Measurements from ENCODE around the gene HCRT. TPM values are rescaled to one million over a fixed set of nuclear protein-coding genes. Genes with fewer than 3 reads are reported as not detected.
A peak's percentile ranks its signal among the peaks of the same experiment; 100 is the strongest.

HCRT gene
- polyA plus RNA-seq, 1 of the 3 experiments (the other 2 are of a cell fraction) = not detected

DNA sequence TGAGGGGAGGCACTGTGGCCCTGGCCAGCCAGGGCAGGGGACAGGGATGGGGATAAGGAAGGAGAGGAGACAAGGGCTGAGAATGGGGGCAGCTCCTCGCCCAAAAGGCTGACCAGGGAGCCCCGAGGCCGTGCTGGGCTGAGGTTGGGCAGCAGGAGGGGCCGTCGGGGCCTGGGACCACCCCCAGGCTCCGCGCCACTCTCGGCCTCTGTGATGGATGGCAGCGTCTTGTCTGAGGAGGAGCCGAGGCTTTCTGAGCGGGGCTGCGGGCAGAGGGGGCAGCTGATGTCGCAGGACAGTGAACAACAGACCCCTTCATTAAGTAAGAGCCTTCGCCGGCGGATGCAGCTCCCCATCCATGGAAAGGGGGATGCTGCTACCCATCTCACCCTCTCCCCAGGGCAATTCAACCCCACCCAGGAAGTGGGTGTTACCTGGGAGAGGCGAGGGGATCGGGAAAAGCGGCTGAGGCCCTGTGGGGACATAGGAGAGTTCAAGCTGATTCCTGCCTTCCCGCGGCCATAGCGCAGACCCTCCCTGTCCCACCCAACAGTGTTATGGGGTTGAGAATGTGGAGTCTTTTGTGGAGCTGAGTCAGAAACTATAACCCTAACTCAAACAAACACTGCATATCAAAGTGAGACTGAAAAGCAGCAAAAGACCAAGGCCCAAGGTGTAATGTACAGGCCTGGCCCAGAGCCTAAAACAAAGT is 21.4 kb downstream of the HCRT start:
- Histone ChIP-seq H3F3A (replicated peaks; ENCODE audit: insufficient read depth) (no peaks in the 10 kb centered on the region), H3K79me2 (ENCODE audit: insufficient read depth) (no peaks in the 10 kb centered on the region), H3K9me3 (no peaks in the 10 kb centered on the region), H3K9me2 (no peaks in the 10 kb centered on the region), H2AFZ (ENCODE audit: low read depth) (no peak overlapping the region), H3K4me1 (ENCODE audit: control insufficient read depth in 1 of 2, insufficient read depth in 2 of 2, low read depth in 1 of 2, low read length in 1 of 2) (peaks cover 0 to 6% of the 10 kb centered on the region in 2 experiments; a peak in 1 of 4 replicates), H3K9ac (no peak overlapping the region), H4K20me1 (ENCODE audit: insufficient read depth) (no peaks in the 10 kb centered on the region), H3K36me3 (replicated peaks in 1 of 2; ENCODE audit: control insufficient read depth in 1 of 2, insufficient read depth in 2 of 2, low read length in 1 of 2) (no peaks in the 10 kb centered on the region), H3K4me3 (ENCODE audit: low read depth in 2 of 2, low read length in 1 of 2) (no peak overlapping the region), H3K4me2 (no peak overlapping the region), H3K27ac (ENCODE audit: low read depth in 2 of 2, low read length in 1 of 2) (no peak overlapping the region), H3K27me3 (ENCODE audit: insufficient read depth) (no peaks in the 10 kb centered on the region)
- POLR2A ChIA-PET = no interaction called here
- no peak for DNase-seq
- TF ChIP-seq, protein P1, sequence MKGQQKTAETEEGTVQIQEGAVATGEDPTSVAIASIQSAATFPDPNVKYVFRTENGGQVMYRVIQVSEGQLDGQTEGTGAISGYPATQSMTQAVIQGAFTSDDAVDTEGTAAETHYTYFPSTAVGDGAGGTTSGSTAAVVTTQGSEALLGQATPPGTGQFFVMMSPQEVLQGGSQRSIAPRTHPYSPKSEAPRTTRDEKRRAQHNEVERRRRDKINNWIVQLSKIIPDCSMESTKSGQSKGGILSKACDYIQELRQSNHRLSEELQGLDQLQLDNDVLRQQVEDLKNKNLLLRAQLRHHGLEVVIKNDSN (IDR thresholded peaks at IDR 0.05; ENCODE audit: borderline replicate concordance, low read depth) = no peak
- no peak for TF ChIP-seq FOXM1 (IDR thresholded peaks at IDR 0.05; ENCODE audit: low read depth)
- no peak for TF ChIP-seq NFIC (IDR thresholded peaks at IDR 0.05; ENCODE audit: borderline replicate concordance)
- TF ChIP-seq, protein P2, sequence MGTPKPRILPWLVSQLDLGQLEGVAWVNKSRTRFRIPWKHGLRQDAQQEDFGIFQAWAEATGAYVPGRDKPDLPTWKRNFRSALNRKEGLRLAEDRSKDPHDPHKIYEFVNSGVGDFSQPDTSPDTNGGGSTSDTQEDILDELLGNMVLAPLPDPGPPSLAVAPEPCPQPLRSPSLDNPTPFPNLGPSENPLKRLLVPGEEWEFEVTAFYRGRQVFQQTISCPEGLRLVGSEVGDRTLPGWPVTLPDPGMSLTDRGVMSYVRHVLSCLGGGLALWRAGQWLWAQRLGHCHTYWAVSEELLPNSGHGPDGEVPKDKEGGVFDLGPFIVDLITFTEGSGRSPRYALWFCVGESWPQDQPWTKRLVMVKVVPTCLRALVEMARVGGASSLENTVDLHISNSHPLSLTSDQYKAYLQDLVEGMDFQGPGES (IDR thresholded peaks at IDR 0.05; ENCODE audit: low read depth, low read length) = no peak
- TF ChIP-seq, protein P3, sequence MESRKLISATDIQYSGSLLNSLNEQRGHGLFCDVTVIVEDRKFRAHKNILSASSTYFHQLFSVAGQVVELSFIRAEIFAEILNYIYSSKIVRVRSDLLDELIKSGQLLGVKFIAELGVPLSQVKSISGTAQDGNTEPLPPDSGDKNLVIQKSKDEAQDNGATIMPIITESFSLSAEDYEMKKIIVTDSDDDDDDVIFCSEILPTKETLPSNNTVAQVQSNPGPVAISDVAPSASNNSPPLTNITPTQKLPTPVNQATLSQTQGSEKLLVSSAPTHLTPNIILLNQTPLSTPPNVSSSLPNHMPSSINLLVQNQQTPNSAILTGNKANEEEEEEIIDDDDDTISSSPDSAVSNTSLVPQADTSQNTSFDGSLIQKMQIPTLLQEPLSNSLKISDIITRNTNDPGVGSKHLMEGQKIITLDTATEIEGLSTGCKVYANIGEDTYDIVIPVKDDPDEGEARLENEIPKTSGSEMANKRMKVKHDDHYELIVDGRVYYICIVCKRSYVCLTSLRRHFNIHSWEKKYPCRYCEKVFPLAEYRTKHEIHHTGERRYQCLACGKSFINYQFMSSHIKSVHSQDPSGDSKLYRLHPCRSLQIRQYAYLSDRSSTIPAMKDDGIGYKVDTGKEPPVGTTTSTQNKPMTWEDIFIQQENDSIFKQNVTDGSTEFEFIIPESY (IDR thresholded peaks at IDR 0.05; ENCODE audit: borderline replicate concordance, low read depth) = no peak
- TF ChIP-seq, protein P4, sequence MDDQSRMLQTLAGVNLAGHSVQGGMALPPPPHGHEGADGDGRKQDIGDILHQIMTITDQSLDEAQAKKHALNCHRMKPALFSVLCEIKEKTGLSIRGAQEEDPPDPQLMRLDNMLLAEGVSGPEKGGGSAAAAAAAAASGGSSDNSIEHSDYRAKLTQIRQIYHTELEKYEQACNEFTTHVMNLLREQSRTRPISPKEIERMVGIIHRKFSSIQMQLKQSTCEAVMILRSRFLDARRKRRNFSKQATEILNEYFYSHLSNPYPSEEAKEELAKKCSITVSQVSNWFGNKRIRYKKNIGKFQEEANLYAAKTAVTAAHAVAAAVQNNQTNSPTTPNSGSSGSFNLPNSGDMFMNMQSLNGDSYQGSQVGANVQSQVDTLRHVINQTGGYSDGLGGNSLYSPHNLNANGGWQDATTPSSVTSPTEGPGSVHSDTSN (IDR thresholded peaks at IDR 0.05) = no peak
- no peak for TF ChIP-seq ELF1 (IDR thresholded peaks at IDR 0.05)
- no peak for TF ChIP-seq MEF2A (IDR thresholded peaks at IDR 0.05; ENCODE audit: borderline replicate concordance, low read depth)
- TF ChIP-seq RFX5 (IDR thresholded peaks at IDR 0.05; ENCODE audit: low read length) = no peak
- CTCF ChIA-PET = interaction anchor here (0.8 to 1.4 kb wide), 4 partner anchors 10 to 240 kb away, joined by 3 to 4 read pairs (median 4); partner anchors contain the start of gene KCNH4
- WGBS (ENCODE audit: low lambda C conversion rate) = 85% methylated on average over 22 of the region's 22 CpGs

DNA sequence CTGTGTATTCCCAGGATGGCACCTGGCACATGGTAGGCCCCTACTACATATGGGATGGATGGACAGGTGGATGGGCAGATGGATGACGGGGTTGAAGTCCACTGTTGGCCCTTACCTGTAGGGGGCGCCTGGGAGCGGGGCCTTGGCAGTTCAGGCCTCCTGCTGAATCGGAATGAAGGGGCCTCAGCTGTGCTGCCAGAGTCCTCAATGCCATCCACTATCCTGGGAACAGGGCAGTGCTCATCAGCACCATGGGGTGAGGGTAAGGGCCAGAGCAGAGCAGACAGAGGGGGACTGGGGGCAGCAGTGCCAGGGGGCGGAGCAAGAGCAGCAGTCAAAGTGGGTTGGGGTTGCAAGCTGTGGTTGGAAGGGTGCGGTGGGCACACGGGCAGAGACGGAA is 22.1 kb downstream of the HCRT start:
- no peak overlapping the region for H3K4me3 ChIP-seq (ENCODE audit: low read depth in 2 of 2, low read length in 1 of 2)
- no peaks in the 10 kb centered on the region for H3K36me3 ChIP-seq (replicated peaks in 1 of 2; ENCODE audit: control insufficient read depth in 1 of 2, insufficient read depth in 2 of 2, low read length in 1 of 2)
- H4K20me1 ChIP-seq (ENCODE audit: insufficient read depth) = no peaks in the 10 kb centered on the region
- CTCF ChIA-PET = interaction anchor here (0.8 to 1.4 kb wide), 4 partner anchors 11 to 241 kb away, joined by 3 to 4 read pairs (median 4); partner anchors contain the start of gene KCNH4
- TF ChIP-seq NFIC (IDR thresholded peaks at IDR 0.05; ENCODE audit: borderline replicate concordance) = no peak
- no peak for TF ChIP-seq FOSL2 (IDR thresholded peaks at IDR 0.05; ENCODE audit: borderline replicate concordance, low read depth)
- TF ChIP-seq, protein P5, sequence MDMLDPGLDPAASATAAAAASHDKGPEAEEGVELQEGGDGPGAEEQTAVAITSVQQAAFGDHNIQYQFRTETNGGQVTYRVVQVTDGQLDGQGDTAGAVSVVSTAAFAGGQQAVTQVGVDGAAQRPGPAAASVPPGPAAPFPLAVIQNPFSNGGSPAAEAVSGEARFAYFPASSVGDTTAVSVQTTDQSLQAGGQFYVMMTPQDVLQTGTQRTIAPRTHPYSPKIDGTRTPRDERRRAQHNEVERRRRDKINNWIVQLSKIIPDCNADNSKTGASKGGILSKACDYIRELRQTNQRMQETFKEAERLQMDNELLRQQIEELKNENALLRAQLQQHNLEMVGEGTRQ (IDR thresholded peaks at IDR 0.05; ENCODE audit: borderline replicate concordance, low read depth, low read length) = no peak
- TF ChIP-seq, protein P6, sequence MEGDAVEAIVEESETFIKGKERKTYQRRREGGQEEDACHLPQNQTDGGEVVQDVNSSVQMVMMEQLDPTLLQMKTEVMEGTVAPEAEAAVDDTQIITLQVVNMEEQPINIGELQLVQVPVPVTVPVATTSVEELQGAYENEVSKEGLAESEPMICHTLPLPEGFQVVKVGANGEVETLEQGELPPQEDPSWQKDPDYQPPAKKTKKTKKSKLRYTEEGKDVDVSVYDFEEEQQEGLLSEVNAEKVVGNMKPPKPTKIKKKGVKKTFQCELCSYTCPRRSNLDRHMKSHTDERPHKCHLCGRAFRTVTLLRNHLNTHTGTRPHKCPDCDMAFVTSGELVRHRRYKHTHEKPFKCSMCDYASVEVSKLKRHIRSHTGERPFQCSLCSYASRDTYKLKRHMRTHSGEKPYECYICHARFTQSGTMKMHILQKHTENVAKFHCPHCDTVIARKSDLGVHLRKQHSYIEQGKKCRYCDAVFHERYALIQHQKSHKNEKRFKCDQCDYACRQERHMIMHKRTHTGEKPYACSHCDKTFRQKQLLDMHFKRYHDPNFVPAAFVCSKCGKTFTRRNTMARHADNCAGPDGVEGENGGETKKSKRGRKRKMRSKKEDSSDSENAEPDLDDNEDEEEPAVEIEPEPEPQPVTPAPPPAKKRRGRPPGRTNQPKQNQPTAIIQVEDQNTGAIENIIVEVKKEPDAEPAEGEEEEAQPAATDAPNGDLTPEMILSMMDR (IDR thresholded peaks at IDR 0.05) = peak; percentile 51
- TF ChIP-seq, protein P2 (IDR thresholded peaks at IDR 0.05; ENCODE audit: low read depth, low read length) = no peak
- H3K9me3 ChIP-seq = no peaks in the 10 kb centered on the region
- H3K4me2 ChIP-seq = no peak overlapping the region
- no peaks in the 10 kb centered on the region for H3K27me3 ChIP-seq (ENCODE audit: insufficient read depth)
- POLR2A ChIA-PET = no interaction called here
- peak; percentile 61 for DNase-seq
- 79% methylated on average over 5 of the region's 8 CpGs for WGBS (ENCODE audit: low lambda C conversion rate)
- no peak overlapping the region for H2AFZ ChIP-seq (ENCODE audit: low read depth)
- H3K9ac ChIP-seq = no peak overlapping the region
- no peaks in the 10 kb centered on the region for H3K9me2 ChIP-seq
- H3F3A ChIP-seq (replicated peaks; ENCODE audit: insufficient read depth) = no peaks in the 10 kb centered on the region
- H3K4me1 ChIP-seq (ENCODE audit: control insufficient read depth in 1 of 2, insufficient read depth in 2 of 2, low read depth in 1 of 2, low read length in 1 of 2) = peaks cover 0 to 6% of the 10 kb centered on the region in 2 experiments; a peak in 1 of 4 replicates
- H3K79me2 ChIP-seq (ENCODE audit: insufficient read depth) = no peaks in the 10 kb centered on the region
- no peak overlapping the region for H3K27ac ChIP-seq (ENCODE audit: low read depth in 2 of 2, low read length in 1 of 2)
